ENCODE results near the gene FOXP1. TPM values are rescaled to one million over a fixed set of nuclear protein-coding genes. Genes with fewer than 3 reads are reported as not detected.

Gene FOXP1
- polyA plus RNA-seq, 1 donor from 2014 or later, result 5.6 TPM

DNA sequence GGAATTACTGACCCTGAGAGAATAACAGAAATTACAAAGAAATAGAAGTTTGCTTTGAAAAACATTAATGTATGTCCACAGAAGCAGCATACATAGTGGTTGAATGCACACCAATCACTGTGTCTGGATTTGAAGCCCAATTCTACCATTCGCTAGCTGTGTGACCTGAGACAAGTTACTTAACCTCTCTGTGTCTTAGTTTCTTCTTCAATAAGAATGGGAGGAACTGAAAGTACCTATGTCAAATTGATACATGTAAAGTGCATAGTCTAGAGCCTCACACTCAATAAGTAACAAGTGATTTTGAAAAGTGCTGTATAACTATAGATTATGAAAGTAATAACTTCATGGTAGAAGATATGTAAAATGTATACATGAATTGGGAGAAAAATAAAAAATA is 457.8 kb downstream of the FOXP1 start:
- H3K9ac ChIP-seq (ENCODE audit: low read length), result no peak overlapping the region
- H4K20me1 ChIP-seq (ENCODE audit: insufficient read depth), result no peaks in the 10 kb centered on the region
- H3F3A ChIP-seq (ENCODE audit: insufficient read depth, low read length, poor library complexity, severe bottlenecking), result peaks cover 6% of the 10 kb centered on the region
- TF ChIP-seq TAF1 (IDR thresholded peaks at IDR 0.05; ENCODE audit: low read depth) (no peak), RAD21 (conservative IDR thresholded peaks at IDR 0.05) (no peak), SMC3 (conservative IDR thresholded peaks at IDR 0.05; ENCODE audit: poor library complexity) (no peak), EZH2 (IDR thresholded peaks at IDR 0.05; ENCODE audit: borderline replicate concordance, insufficient read depth, low read length, poor library complexity, severe bottlenecking) (no peak), POLR2AphosphoS5 (IDR thresholded peaks at IDR 0.05) (no peak), REST (IDR thresholded peaks at IDR 0.05; ENCODE audit: borderline replicate concordance) (no peak), MXI1 (conservative IDR thresholded peaks at IDR 0.05; ENCODE audit: poor library complexity, severe bottlenecking) (no peak), EP300 (conservative IDR thresholded peaks at IDR 0.05; ENCODE audit: poor library complexity, severe bottlenecking) (no peak)
- TF ChIP-seq, protein P1, sequence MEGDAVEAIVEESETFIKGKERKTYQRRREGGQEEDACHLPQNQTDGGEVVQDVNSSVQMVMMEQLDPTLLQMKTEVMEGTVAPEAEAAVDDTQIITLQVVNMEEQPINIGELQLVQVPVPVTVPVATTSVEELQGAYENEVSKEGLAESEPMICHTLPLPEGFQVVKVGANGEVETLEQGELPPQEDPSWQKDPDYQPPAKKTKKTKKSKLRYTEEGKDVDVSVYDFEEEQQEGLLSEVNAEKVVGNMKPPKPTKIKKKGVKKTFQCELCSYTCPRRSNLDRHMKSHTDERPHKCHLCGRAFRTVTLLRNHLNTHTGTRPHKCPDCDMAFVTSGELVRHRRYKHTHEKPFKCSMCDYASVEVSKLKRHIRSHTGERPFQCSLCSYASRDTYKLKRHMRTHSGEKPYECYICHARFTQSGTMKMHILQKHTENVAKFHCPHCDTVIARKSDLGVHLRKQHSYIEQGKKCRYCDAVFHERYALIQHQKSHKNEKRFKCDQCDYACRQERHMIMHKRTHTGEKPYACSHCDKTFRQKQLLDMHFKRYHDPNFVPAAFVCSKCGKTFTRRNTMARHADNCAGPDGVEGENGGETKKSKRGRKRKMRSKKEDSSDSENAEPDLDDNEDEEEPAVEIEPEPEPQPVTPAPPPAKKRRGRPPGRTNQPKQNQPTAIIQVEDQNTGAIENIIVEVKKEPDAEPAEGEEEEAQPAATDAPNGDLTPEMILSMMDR (IDR thresholded peaks at IDR 0.05; ENCODE audit: poor library complexity, severe bottlenecking), result no peak
- no peaks in the 10 kb centered on the region for H3K9me2 ChIP-seq (ENCODE audit: insufficient read depth, low read length)
- H3K27me3 ChIP-seq (ENCODE audit: insufficient read depth, low read depth, low read length), result no peaks in the 10 kb centered on the region
- no peak overlapping the region for H3K27ac ChIP-seq (ENCODE audit: low read length)
- no peaks in the 10 kb centered on the region for H3K79me2 ChIP-seq (replicated peaks; ENCODE audit: insufficient read depth, low read length)
- no peak overlapping the region for H3K4me2 ChIP-seq (ENCODE audit: low read length)
- H3K4me3 ChIP-seq (ENCODE audit: low read length), result no peak overlapping the region
- no peaks in the 10 kb centered on the region for H3K36me3 ChIP-seq (ENCODE audit: insufficient read depth, low read length)
- H3K9me3 ChIP-seq (ENCODE audit: low read length), result no peaks in the 10 kb centered on the region
- no peak overlapping the region for H2AFZ ChIP-seq (ENCODE audit: low read depth, low read length)

DNA sequence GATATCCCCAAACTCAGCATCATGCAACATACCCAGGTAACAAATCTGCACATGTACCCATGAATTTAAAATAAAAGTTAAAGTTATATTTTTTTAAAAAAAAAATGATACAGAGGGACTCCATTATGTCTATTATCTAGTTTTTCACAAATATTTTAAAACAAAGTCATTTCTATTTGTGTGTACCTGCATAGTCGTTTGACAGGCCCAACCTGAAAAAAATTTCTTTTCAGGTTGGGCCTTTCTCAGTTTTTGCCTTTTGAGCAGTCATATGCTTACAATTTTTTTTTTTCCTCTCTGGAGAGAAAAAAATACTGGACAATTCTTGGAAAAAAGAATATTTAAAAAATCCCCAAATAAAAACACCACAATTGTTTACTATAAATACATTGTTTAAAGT is 459.5 kb downstream of the FOXP1 start:
- H3K9me3 ChIP-seq (ENCODE audit: low read length), result no peaks in the 10 kb centered on the region
- no peaks in the 10 kb centered on the region for H3K79me2 ChIP-seq (replicated peaks; ENCODE audit: insufficient read depth, low read length)
- no peak overlapping the region for H3K27ac ChIP-seq (ENCODE audit: low read length)
- no peak overlapping the region for H3K4me2 ChIP-seq (ENCODE audit: low read length)
- no peaks in the 10 kb centered on the region for H3K9me2 ChIP-seq (ENCODE audit: insufficient read depth, low read length)
- TF ChIP-seq MXI1 (conservative IDR thresholded peaks at IDR 0.05; ENCODE audit: poor library complexity, severe bottlenecking) (no peak), POLR2AphosphoS5 (IDR thresholded peaks at IDR 0.05) (no peak), REST (IDR thresholded peaks at IDR 0.05; ENCODE audit: borderline replicate concordance) (no peak), EP300 (conservative IDR thresholded peaks at IDR 0.05; ENCODE audit: poor library complexity, severe bottlenecking) (no peak), EZH2 (IDR thresholded peaks at IDR 0.05; ENCODE audit: borderline replicate concordance, insufficient read depth, low read length, poor library complexity, severe bottlenecking) (no peak), RAD21 (conservative IDR thresholded peaks at IDR 0.05) (no peak), SMC3 (conservative IDR thresholded peaks at IDR 0.05; ENCODE audit: poor library complexity) (no peak), TAF1 (IDR thresholded peaks at IDR 0.05; ENCODE audit: low read depth) (no peak)
- TF ChIP-seq, protein P1 (IDR thresholded peaks at IDR 0.05; ENCODE audit: poor library complexity, severe bottlenecking), result no peak
- no peak overlapping the region for H3K4me3 ChIP-seq (ENCODE audit: low read length)
- H3K9ac ChIP-seq (ENCODE audit: low read length), result no peak overlapping the region
- no peaks in the 10 kb centered on the region for H3F3A ChIP-seq (ENCODE audit: insufficient read depth, low read length, poor library complexity, severe bottlenecking)
- H2AFZ ChIP-seq (ENCODE audit: low read depth, low read length), result no peak overlapping the region
- H3K27me3 ChIP-seq (ENCODE audit: insufficient read depth, low read depth, low read length), result no peaks in the 10 kb centered on the region
- H4K20me1 ChIP-seq (ENCODE audit: insufficient read depth), result no peaks in the 10 kb centered on the region
- no peaks in the 10 kb centered on the region for H3K36me3 ChIP-seq (ENCODE audit: insufficient read depth, low read length)
